ENCODE measurements around the gene CEP131.

Gene CEP131

DNA sequence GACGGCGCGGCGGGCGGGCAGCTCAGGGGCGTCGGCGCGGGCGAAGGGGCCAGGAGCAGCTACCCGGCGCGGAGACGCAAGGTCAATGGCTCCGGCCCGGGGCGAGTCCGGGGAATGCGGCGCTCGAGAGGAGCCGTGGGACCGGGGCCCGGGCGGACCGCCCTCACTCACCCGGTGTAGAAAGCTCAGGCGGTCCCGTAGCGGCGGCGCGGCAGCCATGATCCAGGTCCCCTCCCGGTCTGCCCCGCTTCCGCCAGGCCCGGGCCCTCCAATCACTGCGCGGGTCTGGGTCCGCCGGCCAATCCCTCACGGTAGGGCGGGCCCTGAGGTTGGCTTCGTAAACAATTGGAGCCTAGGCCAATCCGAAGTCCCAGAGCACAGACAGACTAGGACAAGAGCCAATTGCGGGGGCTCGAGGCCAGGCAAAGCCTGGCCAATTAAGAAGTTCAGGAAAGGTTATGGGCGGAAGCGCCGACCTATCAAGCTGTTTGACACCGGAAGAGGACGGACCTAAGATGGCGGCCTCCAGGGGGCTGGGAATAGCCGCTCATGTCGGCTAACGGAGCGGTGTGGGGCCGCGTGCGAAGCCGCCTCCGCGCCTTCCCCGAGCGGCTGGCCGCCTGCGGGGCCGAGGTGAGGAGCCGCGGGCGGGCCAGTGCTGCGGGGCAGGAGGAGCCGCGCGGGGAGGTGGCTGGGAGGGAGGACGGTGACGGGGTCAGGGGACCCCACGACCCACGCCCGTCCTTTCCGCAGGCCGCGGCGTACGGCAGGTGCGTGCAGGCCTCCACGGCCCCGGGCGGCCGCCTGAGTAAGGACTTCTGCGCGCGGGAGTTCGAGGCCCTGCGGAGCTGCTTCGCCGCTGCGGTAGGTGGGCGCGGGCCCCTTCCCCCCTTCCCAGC lies 16.3 kb upstream of the CEP131 start, which contains the start of the genes NDUFAF8 and TEPSIN:
Gene NDUFAF8 (plus strand): TSS at position 504 of the 899 bp plus-strand sequence. CDS start 46 bp downstream, at position 550.
Gene TEPSIN (minus strand): TSS at position 241 of the 899 bp plus-strand sequence. CDS start 22 bp downstream, at position 219.
- peak; percentile 99 for DNase-seq (ENCODE audit: low read depth)
- peak within 1 kb of the TSS; percentile 67 for H3K4me3 ChIP-seq (ENCODE audit: control insufficient read depth, low read depth, low read length)
- TF ChIP-seq, protein P1, sequence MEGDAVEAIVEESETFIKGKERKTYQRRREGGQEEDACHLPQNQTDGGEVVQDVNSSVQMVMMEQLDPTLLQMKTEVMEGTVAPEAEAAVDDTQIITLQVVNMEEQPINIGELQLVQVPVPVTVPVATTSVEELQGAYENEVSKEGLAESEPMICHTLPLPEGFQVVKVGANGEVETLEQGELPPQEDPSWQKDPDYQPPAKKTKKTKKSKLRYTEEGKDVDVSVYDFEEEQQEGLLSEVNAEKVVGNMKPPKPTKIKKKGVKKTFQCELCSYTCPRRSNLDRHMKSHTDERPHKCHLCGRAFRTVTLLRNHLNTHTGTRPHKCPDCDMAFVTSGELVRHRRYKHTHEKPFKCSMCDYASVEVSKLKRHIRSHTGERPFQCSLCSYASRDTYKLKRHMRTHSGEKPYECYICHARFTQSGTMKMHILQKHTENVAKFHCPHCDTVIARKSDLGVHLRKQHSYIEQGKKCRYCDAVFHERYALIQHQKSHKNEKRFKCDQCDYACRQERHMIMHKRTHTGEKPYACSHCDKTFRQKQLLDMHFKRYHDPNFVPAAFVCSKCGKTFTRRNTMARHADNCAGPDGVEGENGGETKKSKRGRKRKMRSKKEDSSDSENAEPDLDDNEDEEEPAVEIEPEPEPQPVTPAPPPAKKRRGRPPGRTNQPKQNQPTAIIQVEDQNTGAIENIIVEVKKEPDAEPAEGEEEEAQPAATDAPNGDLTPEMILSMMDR (conservative IDR thresholded peaks at IDR 0.05; ENCODE audit: control insufficient read depth, insufficient read depth, low read depth, low read length) = no peak

DNA sequence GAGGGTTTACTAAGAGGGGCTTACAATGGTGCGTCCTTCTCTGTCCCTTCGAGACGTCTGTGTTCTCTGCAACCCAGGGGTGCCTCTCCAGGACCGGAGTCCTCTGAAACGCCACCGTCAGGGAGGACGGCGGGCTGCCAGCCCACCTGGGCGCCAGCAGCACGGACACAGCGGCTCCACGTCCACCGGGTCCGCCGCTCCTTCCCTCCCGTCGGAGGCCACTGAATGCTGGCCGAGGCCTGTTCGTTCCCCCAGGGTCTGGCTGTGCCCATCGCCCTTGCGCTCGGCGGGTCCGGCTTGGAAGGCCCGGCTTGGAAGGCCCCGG lies 15.7 kb upstream of the CEP131 start:
- peak overlapping the region; percentile 61 for H3K4me3 ChIP-seq (ENCODE audit: control insufficient read depth, low read depth, low read length)
- TF ChIP-seq, protein P1 (conservative IDR thresholded peaks at IDR 0.05; ENCODE audit: control insufficient read depth, insufficient read depth, low read depth, low read length) = no peak
- no peak for DNase-seq (ENCODE audit: low read depth)

DNA sequence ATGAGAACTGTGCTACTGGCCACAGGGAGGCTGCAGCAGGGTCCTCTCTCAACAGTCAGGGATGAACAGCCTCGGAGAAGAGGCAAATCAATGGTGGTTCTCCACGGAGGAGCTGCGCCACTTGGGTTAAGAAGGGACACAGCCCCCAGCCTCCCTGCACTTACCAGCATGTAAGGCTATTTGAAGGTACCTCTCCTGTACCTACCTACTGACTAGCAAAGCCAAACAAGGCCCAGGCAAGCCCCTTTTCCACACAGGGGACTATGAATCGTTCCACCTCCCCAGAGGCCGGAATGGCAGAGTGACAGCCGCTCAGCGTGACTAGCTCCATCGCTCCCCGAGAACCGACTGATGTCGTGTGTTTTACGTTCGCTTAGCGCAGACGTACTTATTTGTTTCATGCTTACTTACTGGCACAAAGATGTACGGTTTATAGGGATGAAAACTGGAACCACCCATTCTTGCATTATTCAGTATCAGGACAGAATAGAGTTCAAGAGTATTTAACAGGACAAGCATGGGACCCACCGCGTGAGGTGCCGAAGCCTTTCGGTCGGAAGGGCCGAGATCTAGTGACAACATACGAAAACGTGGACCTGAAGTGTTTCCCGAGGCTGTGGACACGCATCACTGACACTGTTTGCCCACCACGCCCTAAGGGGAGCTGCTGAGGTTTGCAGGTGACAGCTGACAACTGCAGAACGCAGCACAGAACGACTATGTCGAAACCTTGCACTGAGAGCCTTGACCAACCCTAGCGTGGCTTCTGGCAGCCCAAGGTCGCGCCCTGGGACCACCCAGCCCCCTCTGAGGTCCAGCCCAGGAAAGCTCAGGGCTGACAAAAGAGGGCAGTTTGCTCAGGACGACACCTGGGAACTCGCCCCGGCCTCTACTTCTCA lies 15.1 kb upstream of the CEP131 start:
- TF ChIP-seq, protein P1 (conservative IDR thresholded peaks at IDR 0.05; ENCODE audit: control insufficient read depth, insufficient read depth, low read depth, low read length) = no peak
- no peak for DNase-seq (ENCODE audit: low read depth)
- peak overlapping the region; percentile 61 for H3K4me3 ChIP-seq (ENCODE audit: control insufficient read depth, low read depth, low read length)

DNA sequence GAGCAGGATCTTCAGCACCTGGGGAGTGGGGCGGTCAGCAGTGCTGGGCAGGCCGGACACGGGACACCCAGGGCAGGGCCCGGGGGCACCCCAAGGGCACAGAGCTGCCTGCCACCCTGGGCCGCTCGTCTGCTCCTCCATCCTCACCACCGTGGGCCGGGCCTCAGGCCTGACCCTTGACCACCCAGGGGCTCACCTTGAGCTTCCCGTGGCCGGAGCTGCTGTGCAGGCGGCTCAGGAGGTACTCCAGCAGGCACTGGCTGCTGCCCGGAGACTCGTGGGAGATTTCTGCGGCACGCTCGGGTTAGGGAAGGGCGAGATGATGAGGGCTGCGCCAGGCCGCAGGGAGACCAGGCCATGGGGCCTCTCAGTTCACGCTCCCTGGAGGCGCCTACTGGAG lies 14.0 kb upstream of the CEP131 start:
- TF ChIP-seq, protein P1 (conservative IDR thresholded peaks at IDR 0.05; ENCODE audit: control insufficient read depth, insufficient read depth, low read depth, low read length) = no peak
- DNase-seq (ENCODE audit: low read depth) = no peak
- H3K4me3 ChIP-seq (ENCODE audit: control insufficient read depth, low read depth, low read length) = no peak overlapping the region

DNA sequence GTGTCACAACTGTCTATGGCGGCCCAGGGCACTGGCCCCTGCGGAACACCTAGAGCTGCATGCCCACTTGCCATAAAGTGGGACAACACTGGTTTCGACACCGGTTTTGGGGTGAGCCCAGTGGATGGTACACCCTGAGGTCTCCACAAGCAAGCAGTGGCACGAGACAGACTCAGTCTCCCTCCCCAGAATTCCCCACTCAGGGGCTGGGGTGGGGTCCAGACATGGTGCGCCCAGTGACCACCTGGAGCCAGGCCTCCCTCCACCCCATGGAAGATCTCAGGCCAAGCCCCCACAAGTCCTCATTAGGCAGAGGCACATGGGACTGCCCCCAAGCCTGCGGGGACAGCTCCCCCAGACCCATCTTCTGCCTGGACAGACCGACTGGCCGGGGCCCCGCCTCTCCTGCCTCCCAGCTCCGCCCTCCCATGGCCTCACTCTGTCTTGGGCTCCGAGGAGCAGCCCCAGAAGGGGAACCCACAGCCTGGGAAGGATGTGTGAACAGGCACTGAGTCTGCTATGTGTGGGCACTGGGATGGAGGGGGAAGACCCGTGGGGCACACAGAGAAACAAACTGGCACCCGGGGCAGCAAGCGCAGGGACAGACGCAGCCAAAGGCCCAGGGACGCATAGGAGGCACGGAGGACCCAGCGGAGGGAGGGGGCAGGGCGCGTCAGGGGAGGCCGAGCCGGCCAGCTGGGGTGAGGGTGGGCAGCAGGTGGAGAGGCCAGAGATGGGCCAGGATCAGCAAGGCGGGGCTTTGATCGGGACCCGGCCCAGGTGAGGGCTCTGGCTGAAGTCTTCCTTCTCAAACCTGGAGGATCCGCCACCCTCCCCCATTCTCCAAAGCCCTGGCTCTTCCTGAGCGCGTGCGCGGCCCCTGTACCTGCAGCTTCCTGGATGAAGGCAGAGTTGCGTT lies 13.3 kb upstream of the CEP131 start:
- DNase-seq (ENCODE audit: low read depth) = no peak
- no peak overlapping the region for H3K4me3 ChIP-seq (ENCODE audit: control insufficient read depth, low read depth, low read length)
- TF ChIP-seq, protein P1 (conservative IDR thresholded peaks at IDR 0.05; ENCODE audit: control insufficient read depth, insufficient read depth, low read depth, low read length) = no peak

Measured in fibroblast of mammary gland (primary cell).